ENCODE results near the gene USP40. TPM values are rescaled to one million over a fixed set of nuclear protein-coding genes. Genes with fewer than 3 reads are reported as not detected.

USP40 gene
- total RNA-seq, 1 donor from 2014 or later: 47.6 TPM

DNA sequence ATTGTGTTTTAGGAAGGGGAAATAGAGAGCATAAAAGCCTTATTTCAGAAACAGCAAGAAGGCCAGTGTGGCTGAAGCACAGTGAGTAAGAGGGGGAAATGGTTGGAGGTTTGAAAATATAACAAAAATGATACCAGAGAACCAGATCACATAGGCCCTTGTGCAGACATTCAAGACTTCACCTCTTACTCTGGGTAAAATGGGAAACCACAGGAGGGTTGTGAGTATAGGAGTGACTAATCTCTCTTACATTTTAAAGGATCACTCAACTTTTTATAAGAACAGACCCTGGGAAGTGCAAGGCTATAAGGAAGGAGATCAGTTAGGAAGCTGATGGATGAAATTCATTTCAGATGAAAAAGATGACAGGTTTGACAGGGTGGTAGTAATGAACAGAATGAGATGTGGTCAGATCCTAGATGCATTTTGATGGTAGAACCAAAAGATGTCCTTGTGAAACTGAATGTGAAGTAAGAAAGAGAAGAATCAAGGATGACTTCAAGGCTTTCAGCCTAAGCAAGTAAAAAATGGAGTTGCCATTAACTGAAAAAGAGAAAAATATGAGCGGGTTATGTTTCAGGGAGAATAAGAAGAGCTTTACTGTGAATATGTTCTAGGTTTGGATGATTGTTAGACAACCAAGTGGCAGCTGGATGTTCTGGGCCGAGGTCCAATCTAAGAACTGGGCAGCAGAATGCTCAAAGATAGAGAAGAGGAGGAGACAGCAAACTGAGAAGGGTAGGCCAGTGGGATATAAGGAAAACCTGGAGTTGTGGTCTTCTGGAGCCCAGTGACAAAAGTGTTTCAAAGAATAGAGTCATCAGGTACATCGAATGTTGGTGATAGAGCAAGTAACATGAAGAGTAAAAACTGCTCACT, 65.1 kb downstream of the USP40 start:
- no peak for DNase-seq
- H3K4me3 ChIP-seq: no peak overlapping the region
- TF ChIP-seq, protein P1, sequence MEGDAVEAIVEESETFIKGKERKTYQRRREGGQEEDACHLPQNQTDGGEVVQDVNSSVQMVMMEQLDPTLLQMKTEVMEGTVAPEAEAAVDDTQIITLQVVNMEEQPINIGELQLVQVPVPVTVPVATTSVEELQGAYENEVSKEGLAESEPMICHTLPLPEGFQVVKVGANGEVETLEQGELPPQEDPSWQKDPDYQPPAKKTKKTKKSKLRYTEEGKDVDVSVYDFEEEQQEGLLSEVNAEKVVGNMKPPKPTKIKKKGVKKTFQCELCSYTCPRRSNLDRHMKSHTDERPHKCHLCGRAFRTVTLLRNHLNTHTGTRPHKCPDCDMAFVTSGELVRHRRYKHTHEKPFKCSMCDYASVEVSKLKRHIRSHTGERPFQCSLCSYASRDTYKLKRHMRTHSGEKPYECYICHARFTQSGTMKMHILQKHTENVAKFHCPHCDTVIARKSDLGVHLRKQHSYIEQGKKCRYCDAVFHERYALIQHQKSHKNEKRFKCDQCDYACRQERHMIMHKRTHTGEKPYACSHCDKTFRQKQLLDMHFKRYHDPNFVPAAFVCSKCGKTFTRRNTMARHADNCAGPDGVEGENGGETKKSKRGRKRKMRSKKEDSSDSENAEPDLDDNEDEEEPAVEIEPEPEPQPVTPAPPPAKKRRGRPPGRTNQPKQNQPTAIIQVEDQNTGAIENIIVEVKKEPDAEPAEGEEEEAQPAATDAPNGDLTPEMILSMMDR (IDR thresholded peaks at IDR 0.05): no peak
- intact Hi-C loops (cut with DNase I): no loop called here
- peaks cover 8% of the 10 kb centered on the region for H3K9me3 ChIP-seq
- no peaks in the 10 kb centered on the region for H3K27me3 ChIP-seq
- ATAC-seq: no peak
- H3K36me3 ChIP-seq: peaks cover 26% of the 10 kb centered on the region
- no peak overlapping the region for H3K27ac ChIP-seq
- no peaks in the 10 kb centered on the region for H3K4me1 ChIP-seq

DNA sequence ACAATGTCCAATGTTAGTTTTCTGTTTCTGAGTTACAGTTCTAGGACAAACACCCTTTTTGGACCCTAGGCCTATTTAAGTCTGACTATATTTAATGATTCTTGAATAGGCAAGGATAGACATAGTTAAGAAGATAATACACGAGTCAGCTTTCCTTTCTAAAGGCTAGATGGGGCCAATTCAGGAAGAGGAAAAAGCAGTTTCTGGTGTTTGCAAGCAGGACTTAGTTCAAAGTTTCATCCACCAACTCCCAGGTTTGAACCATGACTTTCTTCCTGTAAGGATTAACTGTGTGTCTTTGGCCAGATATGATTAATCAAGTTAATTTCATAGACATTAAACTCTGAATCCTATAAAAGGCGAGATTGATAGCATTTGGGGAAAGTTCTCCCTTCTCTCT, 66.7 kb downstream of the USP40 start:
- ATAC-seq (no peak), DNase-seq (no peak)
- Histone ChIP-seq H3K9me3 (peaks cover 8% of the 10 kb centered on the region), H3K27me3 (no peaks in the 10 kb centered on the region), H3K27ac (no peak overlapping the region), H3K4me1 (no peaks in the 10 kb centered on the region), H3K36me3 (peaks cover 28% of the 10 kb centered on the region), H3K4me3 (no peak overlapping the region)
- TF ChIP-seq, protein P1 (IDR thresholded peaks at IDR 0.05): no peak
- intact Hi-C loops (cut with DNase I): no loop called here

DNA sequence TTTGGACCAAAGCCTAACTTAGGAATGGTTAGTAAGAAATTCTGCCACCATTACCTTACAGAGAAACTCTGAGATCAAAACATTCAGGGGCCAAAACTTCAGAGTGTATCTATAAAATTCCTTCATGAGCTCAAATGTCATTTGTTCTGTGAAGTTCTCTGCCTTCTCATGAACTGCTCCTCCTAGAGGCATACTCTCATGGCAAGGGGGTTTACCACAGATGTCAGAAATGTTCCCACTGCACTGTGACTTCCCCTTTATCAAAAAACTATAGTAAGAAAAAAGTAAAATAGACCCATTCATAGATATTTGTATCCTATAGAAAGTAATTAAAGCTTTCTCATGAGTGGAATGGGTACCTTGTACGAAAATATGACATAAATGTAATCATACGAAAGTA, 68.5 kb downstream of the USP40 start:
- DNase-seq (no peak), ATAC-seq (no peak)
- intact Hi-C loops (cut with DNase I): no loop called here
- Histone ChIP-seq H3K27me3 (no peaks in the 10 kb centered on the region), H3K4me1 (no peaks in the 10 kb centered on the region), H3K9me3 (no peaks in the 10 kb centered on the region), H3K27ac (no peak overlapping the region), H3K36me3 (peaks cover 34% of the 10 kb centered on the region), H3K4me3 (no peak overlapping the region)
- TF ChIP-seq, protein P1 (IDR thresholded peaks at IDR 0.05): no peak

DNA sequence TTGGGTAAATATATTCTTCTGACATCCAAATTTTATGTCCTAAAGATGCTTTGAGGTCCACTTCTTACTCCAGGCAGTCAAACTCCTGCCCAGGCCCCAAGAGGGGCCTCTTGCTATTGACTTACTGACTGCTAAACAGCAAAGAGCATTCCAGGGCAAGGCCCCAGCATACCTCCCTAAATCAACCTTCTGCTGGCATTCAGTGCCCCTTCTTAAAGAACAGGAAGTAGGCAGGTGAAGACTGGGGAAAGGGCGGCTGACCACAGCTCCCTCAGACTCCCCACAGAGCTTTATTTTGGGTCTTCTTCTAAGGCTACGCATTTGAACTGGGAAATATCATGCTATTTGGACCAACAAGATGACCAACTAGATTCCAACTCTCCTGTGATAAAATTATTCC, 68.9 kb downstream of the USP40 start:
- H3K36me3 ChIP-seq: peaks cover 39% of the 10 kb centered on the region
- no peaks in the 10 kb centered on the region for H3K9me3 ChIP-seq
- H3K4me3 ChIP-seq: no peak overlapping the region
- intact Hi-C loops (cut with DNase I): no loop called here
- no peak overlapping the region for H3K27ac ChIP-seq
- TF ChIP-seq, protein P1 (IDR thresholded peaks at IDR 0.05): no peak
- DNase-seq: no peak
- H3K4me1 ChIP-seq: no peaks in the 10 kb centered on the region
- no peaks in the 10 kb centered on the region for H3K27me3 ChIP-seq
- ATAC-seq: peak; percentile 23

DNA sequence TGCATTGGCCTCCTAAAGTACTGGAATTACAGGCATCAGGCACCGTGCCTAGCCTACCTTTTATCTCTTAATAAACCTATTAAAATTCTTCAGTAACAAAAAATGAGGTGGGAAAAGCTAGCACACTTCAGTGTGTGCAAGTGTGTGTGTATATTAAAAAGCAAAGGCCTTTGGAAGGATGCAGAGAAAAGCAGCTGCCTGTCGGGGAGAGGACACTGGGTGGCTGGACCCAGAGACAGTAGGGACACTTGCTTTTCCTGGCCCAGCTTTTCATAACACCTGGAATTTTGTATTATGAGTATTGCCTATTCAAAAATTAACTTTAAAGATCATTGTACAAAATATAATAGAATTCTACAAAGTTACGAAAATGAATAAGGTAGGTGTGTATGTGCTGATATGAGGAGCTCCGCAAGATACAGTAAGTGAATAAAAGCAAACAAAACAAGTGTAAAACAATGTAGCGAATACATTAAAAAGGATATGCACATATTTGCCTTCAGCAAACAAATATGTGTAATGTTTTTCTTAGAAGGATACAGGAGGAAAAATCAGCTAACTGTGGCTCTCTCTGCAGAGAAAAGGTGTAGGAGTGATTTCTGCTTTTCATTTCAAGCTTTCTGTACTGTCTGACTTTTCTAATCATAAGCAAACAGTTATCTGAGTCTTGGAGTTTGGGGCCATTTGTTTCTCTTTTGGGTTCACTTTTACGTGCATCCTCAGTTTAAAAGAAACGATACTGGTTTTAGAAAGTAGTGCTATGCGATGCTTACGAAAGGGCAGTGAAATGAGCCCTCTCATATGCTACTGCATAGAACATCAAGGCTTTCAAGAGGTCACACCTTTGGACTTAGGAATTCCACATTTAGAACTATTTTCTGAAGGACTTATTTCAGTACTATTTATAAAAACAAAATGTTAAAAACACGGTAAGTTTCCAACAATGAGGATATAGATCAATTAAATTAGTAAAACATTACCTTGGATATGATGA, 70.8 kb downstream of the USP40 start:
- no peaks in the 10 kb centered on the region for H3K9me3 ChIP-seq
- TF ChIP-seq, protein P1 (IDR thresholded peaks at IDR 0.05): no peak
- peaks cover 56% of the 10 kb centered on the region for H3K36me3 ChIP-seq
- intact Hi-C loops (cut with DNase I): no loop called here
- ATAC-seq (peak; percentile 60), DNase-seq (no peak)
- no peak overlapping the region for H3K4me3 ChIP-seq
- peak overlapping the region; percentile 13 for H3K27ac ChIP-seq
- no peaks in the 10 kb centered on the region for H3K27me3 ChIP-seq
- H3K4me1 ChIP-seq: no peaks in the 10 kb centered on the region

Measured in upper lobe of right lung (tissue), 1 donor.